ENCODE results near the gene ARAF. TPM values are rescaled to one million over a fixed set of nuclear protein-coding genes. Genes with fewer than 3 reads are reported as not detected.

The ARAF gene
- polyA plus RNA-seq, 1 experiment = 62.3 TPM

DNA sequence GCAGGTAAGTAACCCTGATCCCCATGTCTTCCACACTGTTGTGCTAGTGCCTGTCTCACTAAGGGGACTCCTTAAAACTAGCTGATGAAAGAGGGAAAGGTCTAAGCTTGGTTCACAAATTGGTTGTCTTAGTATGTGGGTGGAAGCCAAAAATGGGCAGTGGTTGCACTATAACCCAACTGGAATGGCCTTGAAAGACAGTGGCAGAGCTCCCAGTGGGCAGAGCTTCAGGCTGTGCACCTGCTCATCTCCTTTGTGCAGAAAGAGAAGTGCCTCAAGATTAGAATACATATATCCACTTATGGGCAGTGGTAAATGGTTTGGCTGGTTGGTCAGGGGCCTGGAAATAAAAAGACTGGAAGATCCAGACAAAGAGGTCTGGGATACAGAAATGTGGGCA, 51.4 kb downstream of the ARAF start:
- no peak for DNase-seq (ENCODE audit: low read depth)
- POLR2A ChIA-PET = no interaction called here
- Histone ChIP-seq H3K36me3 (ENCODE audit: control insufficient read depth, insufficient read depth, low read length) (no peaks in the 10 kb centered on the region), H3K4me3 (ENCODE audit: low read depth, low read length) (no peak overlapping the region), H3K27me3 (ENCODE audit: control insufficient read depth, insufficient read depth, low read length) (no peaks in the 10 kb centered on the region; the same call in none of the 2 replicates)
- TF ChIP-seq, protein P1, sequence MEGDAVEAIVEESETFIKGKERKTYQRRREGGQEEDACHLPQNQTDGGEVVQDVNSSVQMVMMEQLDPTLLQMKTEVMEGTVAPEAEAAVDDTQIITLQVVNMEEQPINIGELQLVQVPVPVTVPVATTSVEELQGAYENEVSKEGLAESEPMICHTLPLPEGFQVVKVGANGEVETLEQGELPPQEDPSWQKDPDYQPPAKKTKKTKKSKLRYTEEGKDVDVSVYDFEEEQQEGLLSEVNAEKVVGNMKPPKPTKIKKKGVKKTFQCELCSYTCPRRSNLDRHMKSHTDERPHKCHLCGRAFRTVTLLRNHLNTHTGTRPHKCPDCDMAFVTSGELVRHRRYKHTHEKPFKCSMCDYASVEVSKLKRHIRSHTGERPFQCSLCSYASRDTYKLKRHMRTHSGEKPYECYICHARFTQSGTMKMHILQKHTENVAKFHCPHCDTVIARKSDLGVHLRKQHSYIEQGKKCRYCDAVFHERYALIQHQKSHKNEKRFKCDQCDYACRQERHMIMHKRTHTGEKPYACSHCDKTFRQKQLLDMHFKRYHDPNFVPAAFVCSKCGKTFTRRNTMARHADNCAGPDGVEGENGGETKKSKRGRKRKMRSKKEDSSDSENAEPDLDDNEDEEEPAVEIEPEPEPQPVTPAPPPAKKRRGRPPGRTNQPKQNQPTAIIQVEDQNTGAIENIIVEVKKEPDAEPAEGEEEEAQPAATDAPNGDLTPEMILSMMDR (IDR thresholded peaks at IDR 0.05; ENCODE audit: insufficient read depth, low read depth, low read length) = no peak
- CTCF ChIA-PET = no interaction called here

DNA sequence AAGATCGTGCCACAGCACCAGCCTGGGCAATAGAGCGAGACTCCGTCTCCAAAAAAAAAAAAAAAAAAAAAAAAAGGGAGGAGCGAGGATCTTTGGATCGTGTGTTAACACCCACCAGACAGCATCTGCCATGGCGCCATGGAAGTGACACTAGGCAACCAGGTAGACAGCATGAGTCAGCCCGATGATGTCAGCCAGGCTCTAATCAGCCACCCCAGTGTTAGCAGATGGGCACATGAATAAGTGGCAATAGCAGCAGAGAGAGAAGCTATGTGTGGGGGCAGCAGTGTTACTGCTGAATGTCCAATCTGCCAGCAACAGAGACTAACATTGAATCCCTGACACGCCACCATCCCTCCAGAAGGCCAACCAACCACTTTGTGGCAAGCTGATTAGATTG, 52.1 kb downstream of the ARAF start:
- DNase-seq (ENCODE audit: low read depth) = no peak
- POLR2A ChIA-PET = no interaction called here
- TF ChIP-seq, protein P1 (IDR thresholded peaks at IDR 0.05; ENCODE audit: insufficient read depth, low read depth, low read length) = no peak
- CTCF ChIA-PET = no interaction called here
- H3K4me3 ChIP-seq (ENCODE audit: low read depth, low read length) = no peak overlapping the region
- no peaks in the 10 kb centered on the region for H3K36me3 ChIP-seq (ENCODE audit: control insufficient read depth, insufficient read depth, low read length)
- H3K27me3 ChIP-seq (ENCODE audit: control insufficient read depth, insufficient read depth, low read length) = peaks cover 3% of the 10 kb centered on the region

DNA sequence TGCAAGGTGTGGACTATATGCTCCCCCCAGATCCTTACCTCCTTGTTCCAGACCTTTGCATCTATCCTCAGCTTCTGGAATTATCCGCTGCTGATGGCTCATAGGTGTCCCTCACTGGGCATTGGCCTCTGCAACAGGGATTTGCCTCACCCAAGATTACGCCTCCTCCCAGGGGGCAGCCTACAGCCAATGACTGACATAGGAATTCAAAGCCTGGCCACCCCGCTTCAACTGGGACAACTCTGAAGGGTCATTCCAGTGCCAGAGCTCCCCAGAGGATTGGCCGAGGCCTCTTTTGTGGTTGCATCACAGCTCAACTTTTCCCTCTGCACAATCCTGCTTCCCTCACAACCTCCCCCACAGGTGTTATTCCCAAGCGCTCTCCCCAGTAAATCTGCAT, 53.6 kb downstream of the ARAF start:
- CTCF ChIA-PET = no interaction called here
- H3K4me3 ChIP-seq (ENCODE audit: low read depth, low read length) = no peak overlapping the region
- TF ChIP-seq, protein P1 (IDR thresholded peaks at IDR 0.05; ENCODE audit: insufficient read depth, low read depth, low read length) = no peak
- H3K36me3 ChIP-seq (ENCODE audit: control insufficient read depth, insufficient read depth, low read length) = no peaks in the 10 kb centered on the region
- POLR2A ChIA-PET = no interaction called here
- H3K27me3 ChIP-seq (ENCODE audit: control insufficient read depth, insufficient read depth, low read length) = peaks cover 3% of the 10 kb centered on the region; the same call in 1 of the 2 replicates
- no peak for DNase-seq (ENCODE audit: low read depth)

DNA sequence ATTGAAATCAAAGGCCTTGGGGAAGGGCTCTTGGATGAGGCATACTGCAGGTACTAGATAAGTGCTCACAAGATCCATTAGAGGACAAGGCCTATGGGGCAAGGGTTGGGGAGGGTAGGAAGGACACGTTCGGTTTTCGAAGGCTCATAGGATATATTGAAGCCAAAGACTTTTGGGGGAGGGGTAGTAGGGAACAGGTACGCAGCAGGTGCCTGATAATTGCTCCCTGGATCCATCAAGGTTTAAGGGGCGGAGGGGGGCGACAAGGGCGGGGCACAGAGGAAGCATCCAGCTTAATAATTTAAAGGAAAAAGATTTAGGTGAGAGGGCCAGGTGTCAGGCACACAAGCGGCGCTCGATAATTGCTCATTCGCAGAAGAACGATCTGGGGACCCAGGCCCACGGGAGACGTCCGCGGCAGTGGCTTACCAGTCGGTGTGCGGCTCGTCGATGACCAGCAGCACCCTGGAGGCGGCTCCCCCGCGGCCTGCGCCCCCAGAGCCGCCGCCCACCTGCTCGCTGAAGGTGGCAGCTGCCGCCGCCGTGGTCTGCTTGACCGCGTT, 58.0 kb downstream of the ARAF start:
- TF ChIP-seq, protein P1 (IDR thresholded peaks at IDR 0.05; ENCODE audit: insufficient read depth, low read depth, low read length) = no peak
- ChIA-PET POLR2A (no interaction called here), CTCF (no interaction called here)
- Histone ChIP-seq H3K36me3 (ENCODE audit: control insufficient read depth, insufficient read depth, low read length) (no peaks in the 10 kb centered on the region), H3K4me3 (ENCODE audit: low read depth, low read length) (no peak overlapping the region), H3K27me3 (ENCODE audit: control insufficient read depth, insufficient read depth, low read length) (0 out of 2 replicates have a peak, but pooled peaks cover 3% of the 10 kb centered on the region)
- DNase-seq (ENCODE audit: low read depth) = no peak

DNA sequence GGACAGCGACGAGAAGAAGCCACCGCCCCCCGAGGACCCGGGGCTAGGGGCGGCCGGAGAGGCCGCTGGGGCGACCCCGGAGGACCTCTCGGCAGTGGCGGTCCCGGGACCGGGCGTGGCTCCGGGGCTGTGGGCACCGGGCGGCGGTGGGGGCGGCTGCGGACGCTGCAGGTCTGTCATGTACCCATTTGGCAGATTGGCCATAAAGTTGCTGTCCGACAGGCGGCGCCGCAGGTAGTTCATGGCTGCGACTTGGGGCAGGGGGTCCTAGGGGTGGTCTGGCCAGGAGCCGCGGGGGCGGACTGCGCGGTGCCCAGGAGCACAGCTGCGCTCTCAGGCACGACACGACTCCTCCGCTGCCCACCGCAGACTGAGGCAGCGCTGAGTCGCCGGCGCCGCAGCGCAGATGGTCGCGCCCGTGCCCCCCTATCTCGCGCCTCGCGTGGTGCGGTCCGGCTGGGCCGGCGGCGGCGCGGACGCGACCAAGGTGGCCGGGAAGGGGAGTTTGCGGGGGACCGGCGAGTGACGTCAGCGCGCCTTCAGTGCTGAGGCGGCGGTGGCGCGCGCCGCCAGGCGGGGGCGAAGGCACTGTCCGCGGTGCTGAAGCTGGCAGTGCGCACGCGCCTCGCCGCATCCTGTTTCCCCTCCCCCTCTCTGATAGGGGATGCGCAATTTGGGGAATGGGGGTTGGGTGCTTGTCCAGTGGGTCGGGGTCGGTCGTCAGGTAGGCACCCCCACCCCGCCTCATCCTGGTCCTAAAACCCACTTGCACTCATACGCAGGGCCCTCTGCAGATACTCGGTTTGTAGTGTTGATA, 58.7 kb downstream of the ARAF start, which contains the start of gene SYN1:
TSS of gene SYN1 (minus strand) at position 372 of the 817 bp plus-strand sequence. CDS start at position 243, 129 bp downstream.
- Histone ChIP-seq H3K4me3 (ENCODE audit: low read depth, low read length) (peak within 1 kb of the TSS; percentile 32), H3K36me3 (ENCODE audit: control insufficient read depth, insufficient read depth, low read length) (no peaks in the 10 kb centered on the region), H3K27me3 (ENCODE audit: control insufficient read depth, insufficient read depth, low read length) (0 out of 2 replicates have a peak, but pooled peaks cover 3% of the 10 kb centered on the region)
- POLR2A ChIA-PET = no interaction called here
- CTCF ChIA-PET = no interaction called here
- TF ChIP-seq, protein P1 (IDR thresholded peaks at IDR 0.05; ENCODE audit: insufficient read depth, low read depth, low read length) = no peak
- DNase-seq (ENCODE audit: low read depth) = no peak
